ENCODE measurements around the gene ISL2. TPM values are rescaled to one million over a fixed set of nuclear protein-coding genes. Genes with fewer than 3 reads are reported as not detected.

Gene ISL2
- total and polyA plus RNA-seq, 2 of the 13 experiments (the other 11 are each of a cell fraction or from before 2014, with no cell fraction given) = 4.3 to 5.1 TPM

- TF ChIP-seq ZNF646 (CRISPR knock-in tag; IDR thresholded peaks at IDR 0.05) (no peak), NCOR1 (IDR thresholded peaks at IDR 0.05; ENCODE audit: borderline replicate concordance, low read length) (no peak), ZNF3 (CRISPR knock-in tag; IDR thresholded peaks at IDR 0.05) (no peak), ZNF292 (CRISPR knock-in tag; IDR thresholded peaks at IDR 0.05; ENCODE audit: borderline replicate concordance, low read depth) (no peak), PBX2 (CRISPR knock-in tag; IDR thresholded peaks at IDR 0.05) (no peak), GATAD2A (CRISPR knock-in tag; IDR thresholded peaks at IDR 0.05) (no peak), ZMYM3 (CRISPR knock-in tag; IDR thresholded peaks at IDR 0.05) (no peak), ZNF772 (CRISPR knock-in tag; IDR thresholded peaks at IDR 0.05) (no peak), TARDBP (CRISPR knock-in tag; IDR thresholded peaks at IDR 0.05) (no peak)
These were observed 46.6 kb downstream of the ISL2 start (continued) for GRCh38 chr15:76382987-76383728.
